ENCODE measurements around the gene CYFIP2. TPM values are rescaled to one million over a fixed set of nuclear protein-coding genes. Genes with fewer than 3 reads are reported as not detected.
A peak's percentile ranks its signal among the peaks of the same experiment; 100 is the strongest.
"Not testable (repeated sequence)": the region's sequence is repeated elsewhere in the genome, so short reads cannot be mapped to it uniquely, and the experiment has no call there.

CYFIP2 gene
- total RNA-seq, 1 experiment from 2014 or later: 4.1 TPM

GRCh38 chr5:157398305-157398704 lies 132.4 kb downstream of the CYFIP2 start:
- DNase-seq (ENCODE audit: low read depth in 1 of 2, low spot score in 2 of 2): no peak
- Histone ChIP-seq H3K9me3 (replicated peaks) (no peaks in the 10 kb centered on the region; the same call in 1 of the 2 replicates), H3K4me3 (no peak overlapping the region), H3K27ac (no peak overlapping the region), H3K4me1 (replicated peaks) (peaks cover 10% of the 10 kb centered on the region), H3K27me3 (replicated peaks) (no peaks in the 10 kb centered on the region), H3K36me3 (no peaks in the 10 kb centered on the region)

GRCh38 chr5:157400741-157401495 lies 135.0 kb downstream of the CYFIP2 start:
- Histone ChIP-seq H3K9me3 (replicated peaks) (no peaks in the 10 kb centered on the region; the same call in 1 of the 2 replicates), H3K27ac (no peak overlapping the region), H3K36me3 (no peaks in the 10 kb centered on the region), H3K4me3 (no peak overlapping the region), H3K27me3 (replicated peaks) (no peaks in the 10 kb centered on the region), H3K4me1 (replicated peaks) (peaks cover 10% of the 10 kb centered on the region)
- peak in 1 of 2 experiments; percentile 39 for DNase-seq (ENCODE audit: low read depth in 1 of 2, low spot score in 2 of 2)

GRCh38 chr5:157415838-157416237 lies 149.9 kb downstream of the CYFIP2 start:
- DNase-seq (ENCODE audit: low read depth in 1 of 2, low spot score in 2 of 2): no peak
- Histone ChIP-seq H3K4me3 (no peak overlapping the region), H3K36me3 (no peaks in the 10 kb centered on the region), H3K27me3 (replicated peaks) (no peaks in the 10 kb centered on the region), H3K4me1 (replicated peaks) (no peaks in the 10 kb centered on the region), H3K27ac (no peak overlapping the region), H3K9me3 (replicated peaks) (no peaks in the 10 kb centered on the region; the same call in 1 of the 2 replicates)

- not testable (repeated sequence) for DNase-seq (ENCODE audit: low read depth in 1 of 2, low spot score in 2 of 2); H3K36me3 ChIP-seq; H3K4me3 ChIP-seq; H3K27me3 ChIP-seq (replicated peaks); H3K9me3 ChIP-seq (replicated peaks); H3K4me1 ChIP-seq (replicated peaks); H3K27ac ChIP-seq
Measured at GRCh38 chr5:157419521-157419920, 153.6 kb downstream of the CYFIP2 start.

- H3K4me3 ChIP-seq; H3K9me3 ChIP-seq (replicated peaks); H3K4me1 ChIP-seq (replicated peaks); H3K36me3 ChIP-seq; H3K27me3 ChIP-seq (replicated peaks); DNase-seq (ENCODE audit: low read depth in 1 of 2, low spot score in 2 of 2); H3K27ac ChIP-seq: not testable (repeated sequence)
Measured at GRCh38 chr5:157429920-157430319, 164.0 kb downstream of the CYFIP2 start.

- Histone ChIP-seq H3K27ac (no peak overlapping the region), H3K27me3 (replicated peaks) (no peaks in the 10 kb centered on the region), H3K9me3 (replicated peaks) (no peaks in the 10 kb centered on the region), H3K4me3 (no peak overlapping the region), H3K36me3 (no peaks in the 10 kb centered on the region), H3K4me1 (replicated peaks) (no peaks in the 10 kb centered on the region)
- DNase-seq (ENCODE audit: low read depth in 1 of 2, low spot score in 2 of 2): peak in 1 of 2 experiments; percentile 62
Measured at GRCh38 chr5:157431544-157432200, 165.7 kb downstream of the CYFIP2 start.

- no peaks in the 10 kb centered on the region for H3K9me3 ChIP-seq (replicated peaks)
- no peaks in the 10 kb centered on the region for H3K36me3 ChIP-seq
- DNase-seq (ENCODE audit: low read depth in 1 of 2, low spot score in 2 of 2): no peak
- no peaks in the 10 kb centered on the region for H3K27me3 ChIP-seq (replicated peaks)
- H3K27ac ChIP-seq: no peak overlapping the region
- no peaks in the 10 kb centered on the region for H3K4me1 ChIP-seq (replicated peaks)
- H3K4me3 ChIP-seq: no peak overlapping the region
Measured at GRCh38 chr5:157434096-157434495, 168.2 kb downstream of the CYFIP2 start.

GRCh38 chr5:157443041-157443549 lies 177.2 kb downstream of the CYFIP2 start:
- no peaks in the 10 kb centered on the region for H3K27me3 ChIP-seq (replicated peaks)
- H3K36me3 ChIP-seq: no peaks in the 10 kb centered on the region
- H3K27ac ChIP-seq: no peak overlapping the region
- H3K4me3 ChIP-seq: no peak overlapping the region
- DNase-seq (ENCODE audit: low read depth in 1 of 2, low spot score in 2 of 2): no peak
- no peaks in the 10 kb centered on the region for H3K9me3 ChIP-seq (replicated peaks)
- H3K4me1 ChIP-seq (replicated peaks): no peaks in the 10 kb centered on the region

- Histone ChIP-seq H3K36me3 (no peaks in the 10 kb centered on the region), H3K9me3 (replicated peaks) (no peaks in the 10 kb centered on the region), H3K4me3 (no peak overlapping the region), H3K4me1 (replicated peaks) (no peaks in the 10 kb centered on the region), H3K27ac (no peak overlapping the region), H3K27me3 (replicated peaks) (no peaks in the 10 kb centered on the region)
- DNase-seq (ENCODE audit: low read depth in 1 of 2, low spot score in 2 of 2): no peak
Measured at GRCh38 chr5:157444224-157444623, 178.3 kb downstream of the CYFIP2 start.

Other genes starting within 250 kb of the CYFIP2 start
- gene HAVCR1, start 207.0 kb upstream of the CYFIP2 start, total RNA-seq (2014; rRNA removed; shearing (Covaris generic)): not detected in 2 replicates
- 0.05 TPM in 1 of 2 replicates, not detected in the other for gene HAVCR2, start 157.1 kb upstream of the CYFIP2 start, total RNA-seq (2014; rRNA removed; shearing (Covaris generic))
- gene MED7, start 123.3 kb upstream of the CYFIP2 start, total RNA-seq (2014; rRNA removed; shearing (Covaris generic)): 22.8 and 24.7 TPM in 2 replicates
- gene GARIN3, start 99.9 kb upstream of the CYFIP2 start, total RNA-seq (2014; rRNA removed; shearing (Covaris generic)): not detected in 2 replicates
- gene ITK, start 85.3 kb upstream of the CYFIP2 start, total RNA-seq (2014; rRNA removed; shearing (Covaris generic)): not detected in 2 replicates
- gene NIPAL4, start 194.1 kb downstream of the CYFIP2 start, total RNA-seq (2014; rRNA removed; shearing (Covaris generic)): 0.18 TPM in 1 of 2 replicates, not detected in the other